WTC11 (cell line): ENCODE data around the gene STK26.

Source experiments
- ARID4B ChIP-seq: sonication (generic); formaldehyde crosslinking; IDR thresholded peaks from 2 replicates; pipeline ENCODE4 v1.8.0; 2023; ENCODE audit warnings: missing genetic modification reagents, mild to moderate bottlenecking, borderline replicate concordance
- ATF6 ChIP-seq: sonication (generic); formaldehyde crosslinking; IDR thresholded peaks from 2 replicates; pipeline ENCODE4 v1.8.1; 2023; ENCODE audit warnings: mild to moderate bottlenecking, missing genetic modification reagents
- CTCF ChIP-seq: fragments of 200-600 bp; IDR thresholded peaks from 2 replicates; pipeline ENCODE4 v1.8.0; 2022; ENCODE audit warnings: antibody characterized with exemption
- ESRRA ChIP-seq: sonication (generic); formaldehyde crosslinking; IDR thresholded peaks from 2 replicates; pipeline ENCODE4 v1.8.1; 2022; ENCODE audit warnings: mild to moderate bottlenecking, missing genetic modification reagents, borderline replicate concordance
- FOXK1 ChIP-seq: sonication (generic); formaldehyde crosslinking; IDR thresholded peaks from 2 replicates; pipeline ENCODE4 v1.8.0; 2022; ENCODE audit warnings: mild to moderate bottlenecking, moderate library complexity, missing genetic modification reagents
- JAZF1 ChIP-seq: fragments of 250-450 bp; sonication (Bioruptor Pico); IDR thresholded peaks from 2 replicates; pipeline ENCODE4 v1.9.0; 2021; ENCODE audit warnings: moderate library complexity, mild to moderate bottlenecking, inconsistent platforms
- NFYB ChIP-seq: sonication (generic); formaldehyde crosslinking; conservative IDR thresholded peaks from 2 replicates; pipeline ENCODE4 v1.8.0; 2022; ENCODE audit warnings: low read depth, missing genetic modification reagents
- USF1 ChIP-seq: sonication (generic); formaldehyde crosslinking; IDR thresholded peaks from 2 replicates; pipeline ENCODE4 v1.8.0; 2022; ENCODE audit warnings: mild to moderate bottlenecking, missing genetic modification reagents
- ZNF263 ChIP-seq: sonication (generic); formaldehyde crosslinking; IDR thresholded peaks from 2 replicates; pipeline ENCODE4 v1.8.1; 2022; ENCODE audit warnings: low read depth, mild to moderate bottlenecking, moderate library complexity, missing genetic modification reagents

- TF ChIP-seq NFYB (CRISPR knock-in tag) (no peak), ARID4B (CRISPR knock-in tag) (no peak), CTCF (no peak), ESRRA (no peak), JAZF1 (no peak), FOXK1 (CRISPR knock-in tag) (no peak), ZNF263 (no peak), USF1 (no peak), ATF6 (CRISPR knock-in tag) (no peak)
Observed at GRCh38 chrX:132119821-132120515, 96.9 kb downstream of the STK26 start.
